Activated T-helper 17 cell treated with anti-CD3 and anti-CD28 coated beads, Interleukin-2, amount 50 U/mL, for 72 hours (primary cell): ENCODE data around the gene THNSL1. TPM values are rescaled to one million over a fixed set of nuclear protein-coding genes. Genes with fewer than 3 reads are reported as not detected.

Experiments used
- ATAC-seq: fragments of 150-1000 bp; cut with Tn5 transposase; replicated peaks from 2 replicates; pipeline ENCODE4 v1.10.0; 2021; ENCODE audit warnings: mild to moderate bottlenecking, moderate library complexity
- H3K27ac Mint-ChIP-seq: one replicate; pipeline ENCODE4 v1.8.0; 2022; ENCODE audit warnings: mixed read lengths
- H3K27me3 Mint-ChIP-seq: one replicate; pipeline ENCODE4 v1.8.0; 2022; ENCODE audit warnings: mixed read lengths
- H3K36me3 Mint-ChIP-seq: one replicate; pipeline ENCODE4 v1.8.0; 2022; ENCODE audit warnings: low read depth, mild to moderate bottlenecking, mixed read lengths
- H3K4me1 Mint-ChIP-seq: one replicate; pipeline ENCODE4 v1.8.0; 2022; ENCODE audit warnings: mixed read lengths
- H3K4me3 Mint-ChIP-seq: one replicate; pipeline ENCODE4 v1.8.0; 2022; ENCODE audit warnings: mild to moderate bottlenecking, mixed read lengths
- H3K9me3 Mint-ChIP-seq: one replicate; pipeline ENCODE4 v1.8.0; 2022; ENCODE audit warnings: mixed read lengths
- total RNA-seq, 2 donors: library from RNA; stranded (reverse); gene quantifications; one replicate each; pipeline ENCODE4 v1.2.3, GENCODE V29; 2022

THNSL1 gene
- total RNA-seq, 2 donors from 2014 or later: 4.7 to 5.1 TPM

GRCh38 chr10:25024528-25024927 is 8.1 kb downstream of the THNSL1 start:
- Mint-ChIP-seq H3K4me3 (no peak overlapping the region), H3K27ac (no peak overlapping the region), H3K9me3 (no peaks in the 10 kb centered on the region), H3K4me1 (no peaks in the 10 kb centered on the region), H3K36me3 (peaks cover 7% of the 10 kb centered on the region), H3K27me3 (no peaks in the 10 kb centered on the region)
- ATAC-seq: no peak

- Mint-ChIP-seq H3K4me1 (no peaks in the 10 kb centered on the region), H3K9me3 (no peaks in the 10 kb centered on the region), H3K36me3 (peaks cover 7% of the 10 kb centered on the region), H3K27me3 (no peaks in the 10 kb centered on the region), H3K4me3 (no peak overlapping the region), H3K27ac (no peak overlapping the region)
- no peak for ATAC-seq
Observed at GRCh38 chr10:25026463-25026862, 10.1 kb downstream of the THNSL1 start.

- no peak for ATAC-seq
- no peaks in the 10 kb centered on the region for H3K36me3 Mint-ChIP-seq
Observed at GRCh38 chr10:25028711-25029110, 12.3 kb downstream of the THNSL1 start.

GRCh38 chr10:25029519-25029918 is 13.1 kb downstream of the THNSL1 start:
- no peak for ATAC-seq
- H3K4me1 Mint-ChIP-seq: no peaks in the 10 kb centered on the region
- H3K9me3 Mint-ChIP-seq: no peaks in the 10 kb centered on the region
- no peak overlapping the region for H3K27ac Mint-ChIP-seq
- H3K27me3 Mint-ChIP-seq: no peaks in the 10 kb centered on the region
- no peaks in the 10 kb centered on the region for H3K36me3 Mint-ChIP-seq
- no peak overlapping the region for H3K4me3 Mint-ChIP-seq

More at GRCh38 chr10:25028711-25029110, 12.3 kb downstream of the THNSL1 start:
- no peaks in the 10 kb centered on the region for H3K27me3 Mint-ChIP-seq
- no peaks in the 10 kb centered on the region for H3K9me3 Mint-ChIP-seq
- no peak overlapping the region for H3K27ac Mint-ChIP-seq
- H3K4me3 Mint-ChIP-seq: no peak overlapping the region
- H3K4me1 Mint-ChIP-seq: no peaks in the 10 kb centered on the region

- Mint-ChIP-seq H3K27ac (no peak overlapping the region), H3K36me3 (no peaks in the 10 kb centered on the region), H3K4me1 (no peaks in the 10 kb centered on the region), H3K4me3 (no peak overlapping the region), H3K9me3 (no peaks in the 10 kb centered on the region), H3K27me3 (peaks cover 5% of the 10 kb centered on the region)
- ATAC-seq: no peak
Observed at GRCh38 chr10:25036381-25036780, 20.0 kb downstream of the THNSL1 start.

GRCh38 chr10:25038325-25038724 is 21.9 kb downstream of the THNSL1 start:
- Mint-ChIP-seq H3K4me3 (no peak overlapping the region), H3K36me3 (no peaks in the 10 kb centered on the region), H3K27me3 (peaks cover 9% of the 10 kb centered on the region), H3K4me1 (no peaks in the 10 kb centered on the region), H3K27ac (no peak overlapping the region), H3K9me3 (no peaks in the 10 kb centered on the region)
- no peak for ATAC-seq

GRCh38 chr10:25039531-25039930 is 23.1 kb downstream of the THNSL1 start:
- Mint-ChIP-seq H3K27me3 (peaks cover 10% of the 10 kb centered on the region), H3K36me3 (no peaks in the 10 kb centered on the region), H3K4me1 (no peaks in the 10 kb centered on the region), H3K9me3 (no peaks in the 10 kb centered on the region), H3K27ac (no peak overlapping the region), H3K4me3 (no peak overlapping the region)
- no peak for ATAC-seq

- Mint-ChIP-seq H3K9me3 (no peaks in the 10 kb centered on the region), H3K27ac (no peak overlapping the region), H3K36me3 (no peaks in the 10 kb centered on the region), H3K4me3 (no peak overlapping the region), H3K4me1 (no peaks in the 10 kb centered on the region), H3K27me3 (peaks cover 37% of the 10 kb centered on the region)
- no peak for ATAC-seq
Observed at GRCh38 chr10:25046641-25047040, 30.2 kb downstream of the THNSL1 start.

- Mint-ChIP-seq H3K36me3 (no peaks in the 10 kb centered on the region), H3K27me3 (peaks cover 37% of the 10 kb centered on the region), H3K9me3 (no peaks in the 10 kb centered on the region), H3K4me1 (no peaks in the 10 kb centered on the region), H3K27ac (no peak overlapping the region), H3K4me3 (no peak overlapping the region)
- no peak for ATAC-seq
Observed at GRCh38 chr10:25047088-25047487, 30.7 kb downstream of the THNSL1 start.

- H3K27me3 Mint-ChIP-seq: peaks cover 34% of the 10 kb centered on the region
- H3K4me1 Mint-ChIP-seq: no peaks in the 10 kb centered on the region
- no peak overlapping the region for H3K27ac Mint-ChIP-seq
- no peak overlapping the region for H3K4me3 Mint-ChIP-seq
- ATAC-seq: no peak
- H3K36me3 Mint-ChIP-seq: no peaks in the 10 kb centered on the region
- no peaks in the 10 kb centered on the region for H3K9me3 Mint-ChIP-seq
Observed at GRCh38 chr10:25047591-25048301, 31.3 kb downstream of the THNSL1 start.

- Mint-ChIP-seq H3K36me3 (no peaks in the 10 kb centered on the region), H3K27ac (no peak overlapping the region), H3K9me3 (no peaks in the 10 kb centered on the region), H3K27me3 (peaks cover 33% of the 10 kb centered on the region), H3K4me1 (no peaks in the 10 kb centered on the region), H3K4me3 (no peak overlapping the region)
- ATAC-seq: no peak
Observed at GRCh38 chr10:25048450-25048849, 32.0 kb downstream of the THNSL1 start.

GRCh38 chr10:25049966-25050365 is 33.6 kb downstream of the THNSL1 start:
- Mint-ChIP-seq H3K4me1 (no peaks in the 10 kb centered on the region), H3K9me3 (no peaks in the 10 kb centered on the region), H3K27ac (no peak overlapping the region), H3K27me3 (peaks cover 28% of the 10 kb centered on the region), H3K4me3 (no peak overlapping the region), H3K36me3 (no peaks in the 10 kb centered on the region)
- ATAC-seq: no peak

- no peak overlapping the region for H3K4me3 Mint-ChIP-seq
- no peak overlapping the region for H3K27ac Mint-ChIP-seq
- no peaks in the 10 kb centered on the region for H3K4me1 Mint-ChIP-seq
- H3K9me3 Mint-ChIP-seq: no peaks in the 10 kb centered on the region
- peaks cover 27% of the 10 kb centered on the region for H3K27me3 Mint-ChIP-seq
- H3K36me3 Mint-ChIP-seq: no peaks in the 10 kb centered on the region
- no peak for ATAC-seq
Observed at GRCh38 chr10:25050402-25050801, 34.0 kb downstream of the THNSL1 start.

GRCh38 chr10:25052012-25052411 is 35.6 kb downstream of the THNSL1 start:
- peaks cover 29% of the 10 kb centered on the region for H3K27me3 Mint-ChIP-seq

GRCh38 chr10:25056726-25057125 is 40.3 kb downstream of the THNSL1 start:
- ATAC-seq: no peak
- H3K27me3 Mint-ChIP-seq: peaks cover 3% of the 10 kb centered on the region
- no peak overlapping the region for H3K4me3 Mint-ChIP-seq
- no peak overlapping the region for H3K27ac Mint-ChIP-seq
- H3K9me3 Mint-ChIP-seq: no peaks in the 10 kb centered on the region
- peaks cover 4% of the 10 kb centered on the region for H3K4me1 Mint-ChIP-seq
- no peaks in the 10 kb centered on the region for H3K36me3 Mint-ChIP-seq

More at GRCh38 chr10:25052012-25052411, 35.6 kb downstream of the THNSL1 start:
- no peaks in the 10 kb centered on the region for H3K9me3 Mint-ChIP-seq
- H3K4me3 Mint-ChIP-seq: no peak overlapping the region
- no peaks in the 10 kb centered on the region for H3K36me3 Mint-ChIP-seq
- no peak overlapping the region for H3K27ac Mint-ChIP-seq
- H3K4me1 Mint-ChIP-seq: no peaks in the 10 kb centered on the region
- no peak for ATAC-seq

GRCh38 chr10:25057886-25058285 is 41.5 kb downstream of the THNSL1 start:
- no peak overlapping the region for H3K27ac Mint-ChIP-seq
- H3K4me1 Mint-ChIP-seq: peaks cover 10% of the 10 kb centered on the region
- peaks cover 6% of the 10 kb centered on the region for H3K36me3 Mint-ChIP-seq
- no peaks in the 10 kb centered on the region for H3K9me3 Mint-ChIP-seq
- no peak for ATAC-seq
- H3K27me3 Mint-ChIP-seq: peaks cover 3% of the 10 kb centered on the region
- H3K4me3 Mint-ChIP-seq: no peak overlapping the region
